Measurements from ENCODE around the gene SCAMP2.

Gene SCAMP2

DNA sequence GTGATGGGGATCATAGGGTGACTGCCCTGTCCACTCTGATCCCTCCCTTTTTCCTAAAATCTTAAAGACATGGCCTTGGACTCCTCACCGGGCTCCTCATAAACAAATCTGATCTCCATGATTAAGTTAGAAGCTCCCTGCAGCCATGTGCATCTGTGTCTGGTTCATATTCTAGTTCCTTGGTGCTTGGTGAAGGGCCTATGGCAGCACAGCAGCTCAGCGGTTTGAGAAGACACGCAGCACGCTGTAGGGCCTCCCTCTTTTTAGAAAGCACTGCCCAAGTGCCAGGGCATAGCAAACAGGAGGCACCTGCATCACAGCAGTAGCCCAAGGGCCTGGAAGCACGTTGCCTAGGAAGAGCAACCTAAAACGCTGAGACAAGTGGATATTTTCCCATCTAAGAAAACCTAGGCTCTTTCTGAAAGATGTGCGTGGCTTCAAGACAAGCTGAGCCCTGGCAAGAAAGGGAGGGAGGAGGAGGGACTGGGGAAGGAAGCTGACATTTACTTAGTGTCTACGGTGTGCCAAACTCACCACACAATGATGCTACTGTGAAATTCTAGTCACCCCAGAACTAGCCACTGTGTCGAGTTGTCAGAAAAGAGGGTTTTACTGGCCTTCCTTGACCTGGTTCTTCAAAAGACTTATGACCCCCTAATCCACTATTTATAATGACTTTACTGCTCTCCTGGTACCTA, 15.3 kb downstream of the SCAMP2 start:
- no peak for DNase-seq

DNA sequence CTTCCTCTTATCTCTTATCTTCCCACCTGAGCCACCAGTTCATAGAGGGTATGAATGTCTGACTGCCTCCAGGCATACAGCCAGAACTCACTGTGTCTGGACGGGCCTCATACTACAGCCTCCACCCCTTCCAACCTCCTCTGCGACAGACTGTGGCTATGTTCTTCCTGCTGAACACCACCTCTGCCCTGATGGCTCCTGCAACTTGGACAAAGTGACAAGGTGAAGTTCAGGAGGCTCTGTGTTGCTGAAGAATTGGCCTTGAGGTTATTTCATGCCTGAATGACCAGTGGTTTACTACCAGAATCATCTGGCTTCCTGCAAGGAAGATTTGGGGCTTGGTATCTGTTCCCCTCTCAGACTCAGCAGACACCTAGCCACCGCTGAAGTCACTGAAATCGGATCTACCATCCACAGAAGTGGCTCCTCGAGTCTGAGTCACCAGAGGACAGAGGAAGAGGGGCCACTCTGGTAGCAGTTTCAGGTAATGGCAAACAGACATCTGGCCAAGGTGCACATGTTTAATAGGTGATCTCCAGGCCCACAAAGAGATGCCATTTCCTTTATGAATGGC, 16.0 kb downstream of the SCAMP2 start:
- DNase-seq = no peak

DNA sequence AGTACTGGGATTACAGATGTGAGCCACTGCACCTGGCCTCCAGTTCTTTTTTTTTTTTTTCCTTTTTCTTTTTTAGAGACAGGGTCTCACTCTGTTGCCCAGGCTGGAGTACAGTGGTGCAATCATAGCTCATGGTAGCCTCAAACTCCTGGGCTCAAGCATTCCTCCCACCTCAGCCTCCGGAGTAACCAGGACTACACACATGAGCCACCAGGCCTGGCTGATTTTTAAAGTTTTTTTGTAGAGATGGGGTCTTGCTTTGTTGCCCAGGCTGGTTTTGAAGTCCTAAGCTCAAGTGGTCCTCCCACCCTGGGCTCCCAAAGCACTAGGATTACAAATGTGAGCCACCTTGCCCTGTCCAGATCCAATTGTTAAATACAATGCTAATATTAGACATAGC, 16.6 kb downstream of the SCAMP2 start:
- no peak for DNase-seq

DNA sequence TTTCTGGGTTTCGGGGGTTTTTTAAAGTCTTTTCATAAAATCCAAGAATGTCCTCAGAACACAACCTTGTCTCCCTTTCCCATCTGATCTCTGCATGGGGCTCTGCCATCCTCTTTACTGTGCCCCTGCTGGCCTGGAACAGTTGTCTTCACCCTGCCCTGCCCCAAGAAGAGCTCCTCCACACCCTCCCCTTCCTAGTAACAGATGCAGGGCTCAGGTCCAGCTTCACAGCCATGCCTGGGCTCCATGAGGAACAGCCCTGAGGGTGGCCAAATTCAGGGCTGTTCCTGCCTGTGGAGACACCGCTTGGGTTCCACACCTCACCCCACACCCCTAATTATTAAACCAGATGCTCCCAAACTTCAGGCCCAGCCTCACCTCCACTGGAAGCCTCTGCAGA, 17.3 kb downstream of the SCAMP2 start:
- DNase-seq = no peak

DNA sequence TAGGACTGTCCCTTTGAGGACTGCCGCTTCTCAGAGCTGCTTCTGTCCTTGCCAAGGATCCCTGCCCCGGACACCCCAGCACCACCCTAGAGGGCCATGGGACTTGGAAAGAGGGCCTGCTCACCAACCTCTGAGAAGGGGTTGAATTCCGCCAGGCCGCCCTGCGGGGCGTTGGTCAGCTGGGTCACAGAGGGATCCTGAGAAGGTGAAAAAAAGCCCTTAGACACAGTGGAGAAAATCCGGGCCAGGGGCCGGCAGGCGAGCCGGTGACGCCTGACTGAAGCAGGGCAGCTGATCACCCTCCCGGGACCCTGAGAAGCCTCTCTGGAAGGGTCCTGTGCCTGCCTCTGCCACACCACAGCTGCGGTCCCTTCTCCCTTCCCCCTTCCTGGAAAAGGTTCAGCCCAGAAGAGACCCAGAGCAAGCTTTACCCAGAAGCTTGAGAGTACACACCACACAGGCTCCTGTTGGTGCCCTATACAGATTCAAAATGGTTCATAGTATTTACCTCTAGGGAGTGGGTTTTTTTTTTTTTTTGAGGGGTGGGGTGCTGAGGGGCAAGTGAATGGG, 18.6 kb downstream of the SCAMP2 start:
- no peak for DNase-seq

DNA sequence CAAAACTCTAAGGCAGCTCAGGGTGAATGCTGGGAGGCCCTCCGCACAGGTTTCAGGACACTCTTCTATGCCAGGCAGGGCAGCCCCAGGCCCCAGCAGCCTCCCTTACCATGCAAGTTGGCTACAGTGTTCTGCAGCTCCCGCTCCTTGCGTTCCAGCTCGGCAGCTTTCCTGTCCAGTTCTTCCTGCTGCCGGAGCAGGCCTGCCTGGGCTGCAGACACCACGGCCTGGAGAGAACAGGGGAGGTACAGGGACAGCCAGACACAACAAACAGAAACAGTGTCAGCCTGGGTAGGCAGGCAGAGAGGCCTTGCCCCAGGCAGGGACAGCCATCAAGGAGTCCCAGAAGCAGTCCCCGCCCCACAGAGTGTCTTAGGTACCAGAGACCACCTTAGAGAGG, 21.2 kb downstream of the SCAMP2 start:
- no peak for DNase-seq

DNA sequence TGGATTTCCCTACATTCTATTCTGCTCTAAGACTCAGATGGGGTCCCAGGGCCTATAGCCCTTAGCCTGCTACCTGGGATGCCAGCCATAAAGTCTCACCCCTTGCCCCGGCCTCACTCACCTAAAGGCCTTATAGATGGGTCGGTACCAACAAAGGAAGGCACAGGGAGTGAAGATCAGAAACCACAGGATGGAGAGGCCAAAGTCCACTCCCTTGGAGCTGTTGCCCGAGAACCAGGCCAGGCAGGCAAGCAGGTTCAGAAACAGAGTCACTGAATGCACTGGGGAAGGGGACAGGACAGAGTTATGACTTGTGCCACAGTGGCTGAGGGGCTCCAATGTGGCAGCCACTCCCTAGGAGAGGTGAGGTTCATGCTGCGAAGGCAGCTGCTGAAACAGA, 22.8 kb downstream of the SCAMP2 start:
- no peak for DNase-seq

DNA sequence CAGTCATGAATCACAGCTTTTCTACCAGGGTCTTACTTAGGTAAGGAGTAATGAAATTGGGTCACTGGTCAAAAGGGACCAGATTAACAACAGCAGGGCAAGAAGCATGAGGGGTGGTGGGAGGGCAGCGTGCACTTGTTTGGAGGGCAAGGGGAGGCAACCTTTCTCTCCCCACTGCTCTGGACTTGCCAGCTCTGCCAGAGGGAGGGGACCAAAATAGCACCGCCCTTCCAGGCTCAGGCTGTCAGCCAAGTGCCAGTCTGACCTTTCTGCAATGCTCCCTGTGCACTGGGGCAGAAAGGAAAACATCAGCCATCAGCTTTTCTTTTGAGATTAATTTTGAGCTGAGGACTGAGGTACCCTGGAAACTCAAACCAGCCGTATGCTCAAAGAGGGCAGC, 25.7 kb downstream of the SCAMP2 start:
- no peak for DNase-seq

DNA sequence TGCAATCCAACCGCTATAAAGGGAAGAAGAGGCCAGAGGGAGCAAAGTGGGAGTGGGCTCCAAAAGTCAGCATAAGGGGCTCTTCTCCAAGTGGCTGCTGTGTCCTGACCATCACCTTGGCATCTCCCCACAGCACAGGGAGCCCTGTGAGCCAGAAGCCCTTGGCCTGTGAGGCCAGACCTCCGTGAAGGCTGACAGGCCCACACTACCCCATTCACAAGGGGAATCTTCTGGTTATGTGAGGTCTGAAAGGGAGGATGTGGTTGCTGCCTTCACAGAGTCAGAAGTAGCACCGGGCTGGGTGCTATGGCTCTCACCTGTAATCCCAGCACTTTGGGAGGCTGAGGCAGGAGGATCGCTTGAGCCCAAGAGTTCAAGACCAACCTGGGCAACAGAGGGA, 27.6 kb downstream of the SCAMP2 start:
- no peak for DNase-seq

DNA sequence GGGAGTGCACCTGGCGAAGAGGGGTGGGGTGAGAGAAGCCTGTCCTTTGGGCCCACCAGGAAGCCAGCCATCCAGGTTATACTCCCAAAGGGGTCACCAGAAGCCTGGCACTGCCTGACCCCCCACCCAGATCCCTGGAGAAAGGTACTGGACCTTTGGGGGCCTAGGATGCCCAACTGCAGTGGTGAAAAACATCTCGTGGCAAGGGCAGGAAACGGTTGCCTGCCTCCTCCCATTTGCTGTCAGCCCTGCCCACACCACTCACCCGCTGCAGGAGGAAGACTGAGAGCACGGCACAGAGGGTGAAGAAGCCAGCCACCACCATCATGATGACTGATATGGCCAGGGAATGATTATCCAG, 28.0 kb downstream of the SCAMP2 start:
- peak; percentile 58 for DNase-seq

DNA sequence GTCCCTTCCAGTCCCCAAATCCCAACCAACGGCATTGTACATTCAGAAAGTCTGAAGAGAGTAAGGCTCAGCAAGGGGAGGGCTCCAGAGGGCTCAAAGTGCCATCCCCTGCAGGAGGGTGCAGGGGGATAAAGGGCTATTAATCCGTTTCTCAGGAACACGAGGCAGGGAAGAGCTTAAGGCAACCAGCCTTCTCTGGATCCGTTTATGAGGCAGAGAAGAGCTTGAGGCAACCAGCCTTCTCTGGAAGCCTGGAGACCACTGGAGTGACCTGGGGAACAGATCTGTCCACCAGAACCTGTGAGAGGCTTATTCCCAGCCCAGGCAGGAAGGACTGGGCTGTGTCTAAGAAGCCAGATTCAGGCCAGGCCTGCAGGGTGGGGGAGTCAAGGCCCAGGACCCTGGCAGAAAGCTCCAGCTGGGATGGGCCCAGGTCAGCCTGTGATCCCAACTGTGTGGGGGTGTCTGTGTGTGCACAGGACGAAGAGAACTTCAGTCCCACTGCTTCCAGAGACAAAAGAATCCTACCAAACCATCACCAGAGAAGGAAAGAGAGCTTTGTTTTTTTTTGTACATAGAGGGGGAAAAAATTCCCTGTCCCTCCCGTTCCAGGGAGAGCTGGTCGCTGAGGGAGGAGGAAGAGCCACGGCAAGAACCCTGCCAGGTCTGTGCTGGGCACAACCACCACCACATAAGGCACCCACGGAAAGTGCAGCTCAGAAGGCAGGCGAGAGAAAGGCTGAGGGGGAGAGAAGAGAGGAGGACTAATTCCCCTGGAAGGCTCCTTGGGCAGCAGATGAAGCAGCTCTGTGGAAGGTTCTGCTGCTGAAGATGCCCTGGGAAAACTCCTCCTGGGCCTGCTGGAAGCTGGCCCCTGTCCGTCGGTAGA, 28.6 kb downstream of the SCAMP2 start:
- no peak for DNase-seq

DNA sequence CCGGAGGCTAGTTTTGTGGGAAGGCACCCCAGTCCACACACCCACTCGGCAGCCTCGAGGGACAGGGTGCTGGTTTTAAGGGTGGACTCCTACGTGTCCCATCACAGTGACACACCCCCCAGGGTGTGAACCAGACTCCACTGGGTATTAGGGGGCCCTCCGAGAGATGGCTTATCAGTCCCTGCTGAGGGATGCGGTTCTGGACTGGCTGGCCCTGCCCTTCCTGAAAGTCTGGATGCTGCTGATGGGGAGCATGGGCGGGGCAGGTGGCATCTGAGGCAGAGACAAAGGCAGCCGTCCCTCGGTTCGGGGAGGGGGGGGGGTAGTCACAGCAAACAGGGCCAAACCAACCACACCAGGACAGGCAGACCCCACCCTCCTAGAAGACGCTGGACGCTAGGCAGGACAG, 29.3 kb downstream of the SCAMP2 start:
- DNase-seq = no peak

DNA sequence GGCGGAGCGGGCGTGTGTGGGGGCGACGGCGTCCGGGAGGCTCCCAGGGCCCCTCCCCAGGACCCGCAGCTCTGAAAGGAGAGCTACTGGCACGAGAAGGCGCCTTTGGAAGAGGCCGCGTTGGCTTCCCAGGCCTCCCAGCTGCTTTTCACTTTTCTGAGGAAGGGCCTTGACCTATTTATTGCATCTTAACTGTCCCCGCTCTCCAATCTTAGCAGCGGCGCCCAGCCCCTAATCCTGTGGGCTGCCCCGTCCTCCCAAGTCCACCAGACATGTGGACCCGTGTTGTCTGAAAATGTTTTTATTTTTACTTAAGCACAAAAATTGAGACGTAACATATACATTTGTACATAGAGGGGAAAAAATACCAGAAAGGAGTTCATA, 29.7 kb downstream of the SCAMP2 start:
- DNase-seq = no peak

DNA sequence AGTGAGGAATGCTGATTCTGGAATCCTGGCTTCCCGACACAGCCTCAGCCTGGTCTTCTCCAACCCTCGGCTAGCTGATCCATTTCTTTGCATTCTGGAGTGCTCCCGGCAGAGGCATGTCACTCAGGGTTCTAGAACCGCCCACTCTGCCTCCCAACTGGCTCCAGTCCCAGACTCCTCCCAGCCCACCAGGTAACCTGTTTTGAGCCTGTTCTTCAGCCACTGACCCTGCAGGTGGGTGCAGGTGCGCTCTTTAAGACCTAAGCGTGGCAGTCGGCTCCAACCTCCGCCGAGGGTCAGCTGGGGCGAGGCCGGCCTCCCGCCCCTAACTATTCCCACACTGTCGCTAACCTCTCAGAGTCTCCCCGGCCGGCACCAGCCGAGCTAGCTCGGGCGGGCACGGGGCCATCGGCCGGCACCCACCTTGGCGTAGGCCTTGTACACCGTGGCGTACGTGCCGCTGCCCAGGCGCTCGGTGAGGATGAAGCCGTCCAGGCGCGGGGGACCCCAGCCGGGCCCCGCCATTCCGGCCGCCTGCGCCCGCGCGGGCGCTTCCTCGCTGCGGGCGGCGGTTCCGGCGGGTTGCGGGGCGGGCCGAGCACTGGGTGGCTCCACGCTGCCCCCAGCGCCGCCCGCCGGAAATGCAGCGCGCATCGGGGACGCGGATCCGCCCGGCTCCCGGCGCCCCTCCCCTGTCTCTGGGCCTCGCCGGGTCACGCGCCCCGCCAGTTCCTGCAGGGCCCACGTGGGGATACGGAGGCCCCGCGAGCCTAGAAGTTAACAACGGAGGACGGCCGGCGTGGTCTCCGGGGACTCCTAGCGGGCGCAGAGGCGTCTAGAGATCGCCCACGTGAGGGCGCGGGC, 30.4 kb downstream of the SCAMP2 start, which contains the start of gene ULK3:
ULK3 (minus strand) TSS at position 576 of the 864 bp plus-strand sequence; CDS start at position 525, 51 bp downstream.
- peak; percentile 97 for DNase-seq

DNA sequence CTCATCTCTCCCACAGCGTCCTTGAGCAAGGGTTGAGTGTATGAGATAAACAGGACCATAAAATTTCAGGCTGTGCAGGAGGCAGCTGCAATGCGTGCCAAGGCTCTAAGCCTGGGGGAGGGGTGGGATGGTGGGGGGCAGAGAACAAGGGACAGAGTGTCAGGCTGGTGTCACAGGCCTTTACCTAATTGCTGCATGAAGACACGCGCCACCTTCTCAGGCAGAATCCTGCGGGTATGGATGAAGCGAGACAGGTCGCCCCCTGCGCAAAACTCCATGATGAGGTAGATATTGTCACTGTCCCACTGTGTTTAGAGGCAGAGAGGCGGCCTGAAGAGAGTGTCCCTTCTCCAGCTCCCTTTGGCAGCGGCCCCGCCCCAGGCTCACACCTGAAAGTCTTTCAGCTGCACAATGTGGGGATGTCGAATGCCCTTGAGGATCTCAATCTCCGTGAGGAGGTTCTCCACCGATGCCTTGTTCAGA, 31.2 kb downstream of the SCAMP2 start:
- no peak for DNase-seq

DNA sequence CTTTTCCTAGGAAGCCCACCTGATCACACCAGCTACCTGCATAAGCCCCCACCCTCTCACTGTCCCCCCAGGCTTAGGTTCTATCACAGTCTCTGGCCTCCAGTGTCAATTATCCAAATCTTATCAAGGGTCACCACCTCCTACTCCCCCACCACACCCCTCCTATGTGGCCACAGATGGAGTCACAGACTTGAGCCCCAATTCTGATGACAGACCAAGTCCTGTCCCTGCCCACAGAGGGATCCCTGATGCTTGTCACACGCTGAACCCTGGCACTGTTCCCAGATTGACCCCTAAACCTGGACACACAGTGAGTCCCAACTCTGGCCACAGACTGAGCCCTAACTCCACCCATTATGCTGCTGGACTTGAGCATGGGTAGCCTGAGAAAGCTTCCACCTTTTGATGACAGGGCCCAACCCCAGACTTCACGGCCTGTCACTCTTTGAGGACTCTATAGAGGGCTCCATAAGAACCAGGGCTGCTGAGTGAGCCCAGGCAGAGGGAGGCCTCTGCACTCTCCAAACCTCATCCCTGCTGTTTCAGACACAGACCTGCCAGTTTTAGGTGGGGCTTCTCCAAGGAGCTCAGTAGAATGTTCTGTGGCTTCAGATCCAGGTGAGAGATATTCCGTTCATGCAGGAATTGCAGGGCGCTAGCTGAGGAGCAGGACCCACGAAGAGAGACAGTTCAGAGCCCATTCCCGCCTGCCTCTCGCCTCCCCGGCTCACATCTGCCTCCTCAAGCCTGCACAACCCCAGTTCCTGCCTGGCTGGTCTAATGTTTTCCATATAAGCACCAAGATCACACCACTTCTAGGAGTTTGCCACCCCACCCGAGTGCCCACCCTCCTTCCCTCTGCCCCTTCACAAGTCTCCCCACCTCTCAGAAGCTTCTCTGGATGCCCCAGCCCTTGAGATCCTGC, 32.1 kb downstream of the SCAMP2 start:
- DNase-seq = no peak

DNA sequence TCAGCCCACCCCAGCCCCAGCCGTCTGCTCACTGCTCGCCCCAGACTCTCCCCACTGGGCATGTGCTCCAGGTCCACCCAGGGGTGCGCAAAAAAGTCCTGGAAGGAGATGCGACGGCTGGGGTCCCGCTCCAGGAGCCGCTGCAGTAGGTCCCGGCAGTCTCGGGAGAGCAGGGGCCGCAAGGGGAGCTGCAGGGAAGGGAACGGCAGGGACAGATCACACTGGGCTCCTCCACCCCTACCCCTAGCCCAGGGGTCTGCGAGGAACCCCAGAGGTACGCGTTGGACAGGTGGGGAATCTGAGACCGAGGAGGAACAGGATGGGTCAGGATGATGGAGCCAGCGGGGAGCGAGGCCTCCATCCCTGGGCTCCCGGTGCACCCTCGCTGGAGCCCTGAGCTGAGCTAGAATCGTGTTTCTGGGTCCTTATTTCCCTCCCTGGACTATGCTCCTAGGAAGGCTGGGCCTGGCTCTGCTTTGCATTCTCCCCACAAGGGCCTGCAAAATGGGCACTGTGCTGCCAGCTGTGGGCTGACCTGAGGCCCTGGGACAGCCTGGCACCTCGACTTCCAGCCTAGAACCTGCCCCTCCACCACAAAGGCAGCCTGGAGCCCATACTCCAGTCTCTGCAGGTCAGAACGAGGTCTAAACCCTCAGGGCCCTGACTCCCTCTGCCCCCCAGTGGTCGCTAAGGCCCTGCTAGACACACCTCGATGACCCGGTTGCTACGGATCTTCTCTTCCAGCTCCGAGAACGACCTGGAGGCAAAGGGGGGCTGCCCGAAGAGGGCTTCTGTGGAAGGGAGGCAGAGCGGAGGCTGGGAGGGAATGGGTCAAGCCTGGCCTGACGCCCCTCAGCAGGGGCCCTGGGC, 33.4 kb downstream of the SCAMP2 start:
- no peak for DNase-seq

DNA sequence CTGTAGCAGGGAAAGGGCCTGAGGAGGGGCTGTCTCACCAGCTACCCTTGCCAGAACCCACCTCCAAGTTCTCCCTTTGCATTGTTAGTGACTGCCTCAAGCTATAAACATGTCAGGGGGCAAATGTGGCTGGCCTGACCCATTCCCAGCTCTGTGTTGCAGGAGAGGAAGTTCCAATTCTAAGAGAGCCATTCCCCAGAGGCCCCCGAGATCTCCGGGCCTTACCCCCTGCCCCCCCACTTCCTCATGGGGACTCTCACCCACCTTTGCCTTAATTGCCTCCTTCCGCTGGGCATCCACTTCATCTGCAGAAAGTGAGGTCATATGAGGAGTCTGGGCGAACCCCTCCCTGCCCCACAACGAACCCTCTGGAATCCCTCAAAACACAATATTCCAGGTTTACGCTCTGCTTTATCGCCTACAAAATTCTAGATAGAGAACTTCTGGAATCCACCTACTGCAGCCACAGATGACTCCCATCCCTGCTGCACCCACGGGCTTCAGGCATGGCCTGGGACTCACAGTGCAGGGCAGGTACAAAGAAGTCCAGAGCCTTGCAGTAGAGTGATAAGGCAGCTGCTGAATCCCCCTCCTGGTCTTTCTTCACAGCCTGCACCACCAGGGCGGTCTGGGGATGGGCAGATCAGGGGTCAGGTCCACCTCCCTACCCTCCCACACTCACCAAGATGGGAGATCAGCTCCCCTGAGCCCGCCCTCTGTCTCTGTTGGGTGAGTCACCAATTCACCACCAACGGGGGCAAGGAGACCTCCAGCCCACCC, 34.2 kb downstream of the SCAMP2 start:
- no peak for DNase-seq

DNA sequence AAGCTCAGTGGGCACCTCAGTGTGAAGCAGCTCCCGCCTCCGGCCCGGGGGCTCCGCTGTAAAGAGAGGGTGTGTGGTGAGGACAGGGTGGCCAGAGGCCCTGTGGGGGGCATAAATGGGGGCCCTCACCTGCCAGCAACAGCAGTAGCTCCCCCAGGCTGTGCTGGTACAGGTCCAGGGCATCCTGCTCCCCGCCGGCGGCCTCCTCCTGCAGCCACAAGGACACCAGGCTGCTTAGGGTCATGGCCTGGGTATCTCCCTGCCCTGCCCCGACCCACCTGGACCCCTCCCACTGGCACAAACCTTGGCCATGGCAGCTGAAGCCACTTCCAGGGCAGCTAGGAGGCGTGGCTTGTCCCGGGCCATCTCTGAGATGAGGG, 35.0 kb downstream of the SCAMP2 start:
- no peak for DNase-seq

Measured in activated CD4-positive, CD25-positive, alpha-beta regulatory T cell treated with anti-CD3 and anti-CD28 coated beads, Interleukin-2, amount 50 U/mL, for 72 hours (primary cell).